Dendritic cell treated with granulocyte-macrophage colony-stimulating factor and Interleukin-4, amounts not matched to agents 40 ng/mL and 50 ng/mL, for 4 days (primary cell): ENCODE results near the gene SLC12A2.

Experiments used
- H3K27ac Mint-ChIP-seq: one replicate; pipeline ENCODE4 v1.8.0; 2022; ENCODE audit warnings: mild to moderate bottlenecking, mixed read lengths
- H3K27me3 Mint-ChIP-seq: one replicate; pipeline ENCODE4 v1.8.0; 2022; ENCODE audit warnings: mild to moderate bottlenecking, mixed read lengths
- H3K36me3 Mint-ChIP-seq: one replicate; pipeline ENCODE4 v1.8.0; 2022; ENCODE audit warnings: low read depth, mixed read lengths
- H3K4me1 Mint-ChIP-seq: one replicate; pipeline ENCODE4 v1.8.0; 2022; ENCODE audit warnings: low read depth, mixed read lengths
- H3K4me3 Mint-ChIP-seq: one replicate; pipeline ENCODE4 v1.8.0; 2022; ENCODE audit warnings: mild to moderate bottlenecking, moderate library complexity, mixed read lengths
- H3K9me3 Mint-ChIP-seq: one replicate; pipeline ENCODE4 v1.8.0; 2022; ENCODE audit warnings: mixed read lengths
- intact Hi-C: fragments of 100-400 bp; cut with micrococcal nuclease; formaldehyde crosslinking; loops from one replicate; pipeline ENCODE4 v1.15.0; 2022

Gene SLC12A2

DNA sequence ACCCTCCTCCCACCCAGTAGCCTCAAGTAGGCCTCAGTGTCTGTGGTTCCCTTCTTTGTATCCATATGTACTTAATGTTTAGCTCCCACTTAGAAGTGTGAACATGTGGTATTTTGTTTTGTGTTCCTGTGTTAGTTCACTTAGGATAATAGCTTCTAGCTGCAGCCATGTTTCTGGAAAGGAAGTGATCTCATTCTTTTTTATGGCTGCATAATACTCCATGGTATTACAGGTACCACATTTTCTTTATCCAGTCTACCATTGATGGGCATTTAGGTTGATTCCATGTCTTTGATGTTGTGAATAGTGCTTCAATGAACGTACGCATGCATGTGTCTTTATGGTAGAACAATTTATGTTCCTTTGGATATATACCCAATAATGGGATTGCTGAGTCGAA is 74.8 kb downstream of the SLC12A2 start:
- Mint-ChIP-seq H3K27ac (no peak overlapping the region), H3K4me1 (no peaks in the 10 kb centered on the region), H3K27me3 (no peaks in the 10 kb centered on the region), H3K9me3 (no peaks in the 10 kb centered on the region), H3K36me3 (peaks cover 3% of the 10 kb centered on the region), H3K4me3 (no peak overlapping the region)
- intact Hi-C loops: no loop called here

DNA sequence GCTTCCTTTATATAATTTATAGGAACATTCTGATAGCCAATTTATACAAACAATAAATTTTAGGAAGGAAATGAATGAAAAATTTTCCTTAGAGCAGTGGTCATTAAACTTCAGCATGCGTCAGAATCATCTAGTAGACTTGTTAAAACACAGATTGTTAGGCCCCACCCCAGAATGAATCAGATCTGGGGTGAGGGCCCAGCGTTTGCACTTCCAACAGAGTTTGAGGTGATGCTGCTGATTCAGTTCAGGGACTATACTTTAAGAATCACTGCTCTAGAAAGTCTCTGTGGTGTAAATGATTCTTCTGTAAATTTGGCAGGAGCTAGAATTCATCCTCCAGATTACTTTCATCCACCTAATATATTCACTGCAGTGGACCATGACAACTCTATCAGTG is 80.4 kb downstream of the SLC12A2 start:
- Mint-ChIP-seq H3K36me3 (peaks cover 5% of the 10 kb centered on the region), H3K27ac (no peak overlapping the region), H3K27me3 (no peaks in the 10 kb centered on the region), H3K9me3 (no peaks in the 10 kb centered on the region), H3K4me3 (no peak overlapping the region), H3K4me1 (no peaks in the 10 kb centered on the region)
- intact Hi-C loops: no loop called here

DNA sequence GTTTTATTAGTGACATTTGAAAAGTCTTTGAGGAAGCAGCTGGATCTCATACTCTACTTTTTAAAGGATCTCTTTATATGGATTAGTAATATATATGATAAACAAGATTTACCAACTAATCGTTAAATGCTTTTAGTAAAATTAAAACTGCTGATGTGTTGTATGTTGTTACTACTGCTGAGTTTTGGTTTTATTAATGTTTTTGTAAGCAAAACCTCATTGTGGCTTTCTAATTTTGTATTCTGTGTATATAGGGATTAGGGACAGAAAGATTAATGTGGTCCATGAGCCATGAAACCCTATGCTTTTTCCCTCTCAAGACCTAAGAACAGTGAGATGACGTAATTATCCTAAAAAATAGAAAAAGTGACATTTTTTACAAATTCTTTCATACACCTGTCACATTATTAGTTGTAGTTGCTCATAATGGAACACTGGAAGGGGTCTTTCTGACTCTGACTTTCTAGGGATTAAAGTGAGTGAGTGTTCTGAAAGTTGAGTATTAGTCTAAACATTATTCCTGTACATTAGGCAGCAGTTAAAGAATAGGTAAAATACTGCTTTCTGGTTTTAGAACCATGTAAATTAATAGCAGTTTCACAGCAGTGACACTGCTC is 85.9 kb downstream of the SLC12A2 start:
- no peak overlapping the region for H3K4me3 Mint-ChIP-seq
- no peaks in the 10 kb centered on the region for H3K36me3 Mint-ChIP-seq
- H3K27me3 Mint-ChIP-seq: no peaks in the 10 kb centered on the region
- H3K9me3 Mint-ChIP-seq: no peaks in the 10 kb centered on the region
- no peaks in the 10 kb centered on the region for H3K4me1 Mint-ChIP-seq
- no peak overlapping the region for H3K27ac Mint-ChIP-seq
- intact Hi-C loops: loop anchor here (10.0 kb wide), 1 partner anchor 275 kb away; no protein-coding TSS in a partner anchor

DNA sequence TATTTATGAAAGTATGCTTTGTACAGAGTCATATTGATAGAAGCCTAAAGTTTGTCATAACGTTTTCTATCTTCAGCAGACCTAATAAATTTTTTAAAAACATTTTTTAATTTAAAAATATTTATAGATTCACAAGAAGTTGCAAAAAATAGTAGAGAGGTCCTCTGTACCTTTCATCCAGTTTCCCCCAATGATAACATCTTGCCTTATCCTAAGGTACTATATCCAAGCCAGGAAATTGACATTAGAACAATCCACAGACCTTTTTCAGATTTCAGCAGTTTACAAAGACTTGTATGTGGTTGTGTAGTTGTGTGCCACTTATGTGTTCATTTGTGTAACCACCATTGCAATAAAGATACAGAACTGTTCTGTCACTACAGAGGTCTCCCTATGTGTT is 88.5 kb downstream of the SLC12A2 start:
- no peak overlapping the region for H3K27ac Mint-ChIP-seq
- intact Hi-C loops: loop anchor here (10.0 kb wide), 1 partner anchor 277 kb away; no protein-coding TSS in a partner anchor
- no peak overlapping the region for H3K4me3 Mint-ChIP-seq
- H3K4me1 Mint-ChIP-seq: no peaks in the 10 kb centered on the region
- no peaks in the 10 kb centered on the region for H3K9me3 Mint-ChIP-seq
- H3K27me3 Mint-ChIP-seq: no peaks in the 10 kb centered on the region
- H3K36me3 Mint-ChIP-seq: no peaks in the 10 kb centered on the region

DNA sequence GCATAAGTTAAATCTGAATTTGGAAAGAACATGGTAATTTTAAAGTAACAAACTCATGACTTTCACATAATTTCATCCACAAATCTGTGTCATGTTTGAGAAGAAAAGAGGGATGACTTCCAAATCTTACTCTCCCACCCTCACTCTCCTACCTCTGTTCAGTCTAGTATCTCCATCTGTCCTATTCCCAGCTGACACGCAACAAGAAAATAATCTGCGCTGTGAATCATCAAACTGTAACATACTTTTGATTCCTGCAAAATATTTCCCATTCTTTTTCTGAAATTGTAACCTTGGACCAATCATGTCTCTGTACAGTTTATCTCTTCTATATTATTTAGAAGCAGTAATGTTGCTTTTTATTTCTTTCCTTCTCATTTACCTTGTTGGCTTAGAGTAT is 91.4 kb downstream of the SLC12A2 start:
- no peak overlapping the region for H3K27ac Mint-ChIP-seq
- no peaks in the 10 kb centered on the region for H3K27me3 Mint-ChIP-seq
- H3K36me3 Mint-ChIP-seq: no peaks in the 10 kb centered on the region
- intact Hi-C loops: loop anchor here (10.0 kb wide), 1 partner anchor 280 kb away; no protein-coding TSS in a partner anchor
- H3K4me1 Mint-ChIP-seq: no peaks in the 10 kb centered on the region
- no peak overlapping the region for H3K4me3 Mint-ChIP-seq
- no peaks in the 10 kb centered on the region for H3K9me3 Mint-ChIP-seq

DNA sequence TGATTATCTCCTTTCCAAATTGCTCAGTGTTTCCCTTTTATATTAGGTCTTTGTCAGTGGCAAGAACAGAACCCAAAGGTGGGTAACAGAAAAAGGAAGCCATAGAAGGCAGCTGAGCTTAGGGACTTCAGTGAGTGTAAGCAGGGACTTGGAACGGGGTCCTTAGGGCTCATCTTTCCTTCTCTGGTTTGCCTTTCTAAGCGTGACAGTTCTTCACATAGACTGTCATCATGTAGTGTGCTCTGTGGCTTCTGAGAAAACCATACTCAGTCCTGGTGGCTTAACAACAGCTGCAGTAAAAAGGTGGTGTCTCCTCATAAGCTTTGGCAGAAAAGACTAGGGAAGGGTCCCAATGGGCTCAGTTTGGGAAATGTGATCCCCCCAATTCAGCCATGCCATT is 108.8 kb downstream of the SLC12A2 start:
- no peak overlapping the region for H3K27ac Mint-ChIP-seq
- H3K4me1 Mint-ChIP-seq: no peaks in the 10 kb centered on the region
- intact Hi-C loops: no loop called here
- no peaks in the 10 kb centered on the region for H3K9me3 Mint-ChIP-seq
- H3K27me3 Mint-ChIP-seq: no peaks in the 10 kb centered on the region
- no peaks in the 10 kb centered on the region for H3K36me3 Mint-ChIP-seq
- H3K4me3 Mint-ChIP-seq: no peak overlapping the region

DNA sequence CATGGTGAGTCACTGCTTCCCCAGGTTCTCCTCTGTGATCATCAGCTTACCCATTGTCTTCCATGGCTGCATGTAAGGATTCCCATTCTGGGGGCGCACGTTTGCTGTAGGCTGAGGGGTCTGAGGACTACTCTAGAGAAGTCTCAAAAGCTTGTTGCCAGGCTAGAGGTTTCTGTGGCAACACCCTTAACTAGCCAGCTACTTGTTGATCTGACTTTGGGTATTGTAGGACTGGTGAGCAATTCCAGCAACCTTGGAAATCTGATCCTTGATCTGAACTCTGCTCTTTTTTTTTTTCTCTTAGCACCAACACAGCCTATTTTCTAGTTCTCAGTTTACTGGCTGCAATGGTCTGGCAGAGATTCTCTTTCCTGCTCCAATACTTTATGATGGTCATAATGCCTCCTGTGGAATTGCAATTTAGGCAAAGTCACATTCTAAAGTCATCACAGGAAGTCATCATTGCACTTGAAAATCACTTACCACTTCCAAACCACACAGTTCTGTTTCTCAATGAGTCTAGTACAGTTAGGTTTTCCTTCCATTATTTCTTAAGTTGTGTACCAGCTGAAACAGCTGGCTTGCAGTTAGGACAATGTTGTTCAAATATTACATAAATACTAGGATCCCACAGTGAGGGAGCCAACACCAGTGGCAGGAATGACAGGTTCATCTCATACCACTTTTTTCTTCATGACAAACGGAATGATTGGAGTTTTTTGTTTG is 110.3 kb downstream of the SLC12A2 start:
- Mint-ChIP-seq H3K27me3 (no peaks in the 10 kb centered on the region), H3K27ac (no peak overlapping the region), H3K36me3 (no peaks in the 10 kb centered on the region), H3K9me3 (no peaks in the 10 kb centered on the region), H3K4me1 (no peaks in the 10 kb centered on the region), H3K4me3 (no peak overlapping the region)
- intact Hi-C loops: no loop called here

DNA sequence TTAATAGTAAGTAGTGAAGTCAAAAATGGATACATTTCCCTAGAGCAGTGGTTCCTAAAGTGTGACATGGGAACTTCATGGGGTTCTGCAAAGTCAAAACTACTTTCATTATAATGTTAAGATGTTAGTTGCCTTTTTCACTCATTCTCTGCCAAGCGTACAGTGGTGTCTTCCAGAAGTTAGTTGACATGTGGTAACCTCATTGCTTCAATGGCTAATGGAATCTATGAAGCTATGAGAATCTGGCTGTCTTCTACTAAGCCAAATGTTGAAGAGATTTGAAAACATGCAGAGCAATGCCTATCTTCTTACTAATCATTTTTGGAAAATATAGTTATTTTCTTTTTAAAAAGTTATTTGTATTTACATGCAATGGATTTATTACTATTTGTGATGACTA is 111.8 kb downstream of the SLC12A2 start:
- Mint-ChIP-seq H3K27ac (no peak overlapping the region), H3K4me3 (no peak overlapping the region), H3K27me3 (no peaks in the 10 kb centered on the region), H3K36me3 (no peaks in the 10 kb centered on the region), H3K4me1 (no peaks in the 10 kb centered on the region), H3K9me3 (no peaks in the 10 kb centered on the region)
- intact Hi-C loops: no loop called here

DNA sequence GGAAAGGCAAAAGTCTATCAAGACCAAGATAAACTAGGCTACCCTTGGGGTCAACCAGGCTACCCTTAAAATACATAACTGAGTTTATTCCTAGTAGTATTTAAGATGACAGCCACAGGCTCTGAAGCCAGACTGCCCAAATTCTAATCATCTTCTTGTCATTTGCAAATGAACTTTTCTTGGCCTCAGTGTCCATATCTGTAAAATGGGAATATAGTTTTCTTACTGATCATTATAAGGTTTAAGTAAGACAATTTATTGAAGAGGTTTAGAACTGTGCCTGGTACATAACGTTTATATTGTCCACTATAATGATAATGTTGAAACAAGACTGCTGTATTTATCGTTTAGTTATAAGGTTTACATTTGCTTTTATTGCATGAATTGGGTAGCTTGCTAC is 112.5 kb downstream of the SLC12A2 start:
- no peaks in the 10 kb centered on the region for H3K9me3 Mint-ChIP-seq

DNA sequence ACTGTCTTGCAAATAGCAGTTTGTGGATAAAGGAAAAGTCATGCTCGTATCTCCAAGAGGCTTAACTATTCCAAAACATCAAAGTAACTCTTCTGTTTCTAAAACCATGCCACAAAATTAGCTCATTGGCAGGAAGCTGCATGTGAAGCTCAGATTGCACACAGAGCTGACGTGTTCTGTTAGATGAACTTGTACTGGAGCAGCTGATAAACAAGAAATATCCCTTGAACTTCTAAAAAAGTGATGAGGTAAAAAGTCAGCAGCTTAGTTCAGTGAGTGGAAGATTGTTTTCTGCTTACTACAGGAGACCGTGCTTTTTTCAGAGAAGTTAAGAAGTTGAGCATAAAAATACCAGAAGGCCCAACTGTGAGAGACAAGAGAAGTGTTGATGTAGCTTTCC is 113.2 kb downstream of the SLC12A2 start:
- intact Hi-C loops: no loop called here
- H3K4me1 Mint-ChIP-seq: peaks cover 8% of the 10 kb centered on the region
- no peak overlapping the region for H3K27ac Mint-ChIP-seq
- no peaks in the 10 kb centered on the region for H3K36me3 Mint-ChIP-seq
- H3K9me3 Mint-ChIP-seq: no peaks in the 10 kb centered on the region
- peaks cover 7% of the 10 kb centered on the region for H3K27me3 Mint-ChIP-seq
- no peak overlapping the region for H3K4me3 Mint-ChIP-seq

More for the DNA sequence above, 112.5 kb downstream of the SLC12A2 start:
- Mint-ChIP-seq H3K27ac (no peak overlapping the region), H3K4me1 (peaks cover 1% of the 10 kb centered on the region), H3K36me3 (no peaks in the 10 kb centered on the region), H3K27me3 (peaks cover 5% of the 10 kb centered on the region), H3K4me3 (no peak overlapping the region)
- intact Hi-C loops: no loop called here

DNA sequence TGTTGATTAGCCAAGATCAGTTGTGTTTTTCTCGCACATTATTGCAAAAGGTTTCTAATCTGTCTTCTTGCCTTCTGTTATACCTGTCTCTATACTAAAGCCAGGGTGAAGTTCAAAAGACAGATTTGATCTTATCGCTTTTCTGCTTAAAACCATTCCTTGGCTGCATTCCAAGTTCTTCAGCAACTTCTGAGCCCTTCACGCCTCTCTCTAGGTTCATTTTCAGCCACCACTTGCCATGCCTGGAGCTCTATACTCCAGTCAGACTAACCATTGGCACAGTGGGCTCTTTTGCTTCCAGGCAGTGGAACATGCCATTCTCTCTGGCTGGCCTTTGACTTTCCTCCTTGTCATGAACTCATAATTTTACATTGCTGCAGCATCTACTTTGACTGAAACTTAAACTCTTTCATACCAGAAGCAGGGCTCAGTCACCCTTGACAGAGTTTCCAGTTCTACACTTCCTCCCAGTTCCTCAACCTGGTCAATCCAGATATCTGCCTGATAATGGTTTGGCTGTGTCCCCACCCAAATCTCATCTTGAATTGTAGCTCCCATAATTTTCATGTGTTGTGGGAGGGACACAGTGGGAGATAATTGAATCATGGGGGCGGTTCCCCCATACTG is 114.4 kb downstream of the SLC12A2 start:
- Mint-ChIP-seq H3K27me3 (peaks cover 7% of the 10 kb centered on the region), H3K27ac (no peak overlapping the region), H3K4me1 (peaks cover 8% of the 10 kb centered on the region), H3K9me3 (no peaks in the 10 kb centered on the region), H3K36me3 (no peaks in the 10 kb centered on the region), H3K4me3 (no peak overlapping the region)
- intact Hi-C loops: no loop called here

DNA sequence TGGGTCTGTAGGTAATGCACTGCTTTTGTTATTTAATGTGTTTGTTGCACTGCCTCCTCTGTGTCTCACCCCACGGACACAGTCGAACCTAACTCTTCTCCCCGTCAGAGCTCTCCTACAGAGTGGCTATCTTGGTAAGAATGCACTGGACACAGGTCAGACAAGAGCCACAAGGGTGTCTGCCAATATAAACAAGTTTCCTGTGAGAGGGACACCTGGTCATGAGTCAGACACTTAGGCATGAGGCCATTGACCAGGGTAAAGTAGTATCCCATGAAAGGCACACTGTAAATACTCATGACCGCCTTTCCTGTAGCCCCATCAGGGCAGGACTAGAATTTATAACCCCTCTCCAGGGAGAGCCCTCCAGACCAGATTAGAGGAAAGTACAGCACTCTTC is 115.5 kb downstream of the SLC12A2 start:
- no peak overlapping the region for H3K4me3 Mint-ChIP-seq
- no peaks in the 10 kb centered on the region for H3K36me3 Mint-ChIP-seq
- intact Hi-C loops: no loop called here
- H3K27me3 Mint-ChIP-seq: peaks cover 7% of the 10 kb centered on the region
- H3K9me3 Mint-ChIP-seq: no peaks in the 10 kb centered on the region
- H3K27ac Mint-ChIP-seq: no peak overlapping the region
- H3K4me1 Mint-ChIP-seq: peaks cover 8% of the 10 kb centered on the region

DNA sequence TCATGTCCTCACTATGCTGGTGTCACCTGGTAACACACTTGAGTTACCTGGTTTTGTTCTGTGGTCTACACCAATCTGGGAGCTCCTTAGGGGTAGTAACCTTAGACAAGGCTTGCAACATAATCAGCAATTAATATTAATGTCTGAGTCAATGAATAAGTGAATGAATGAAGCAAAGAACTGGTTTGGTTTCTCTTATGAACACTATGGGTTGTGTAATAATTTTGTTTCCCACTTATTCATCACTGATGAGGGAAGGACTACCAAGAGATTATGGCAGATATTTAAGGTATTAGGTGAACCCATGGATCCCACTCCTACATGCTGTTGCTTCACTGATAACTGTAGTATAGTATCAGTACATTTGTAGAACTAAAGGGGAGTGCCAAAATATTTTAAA is 116.0 kb downstream of the SLC12A2 start:
- Mint-ChIP-seq H3K36me3 (no peaks in the 10 kb centered on the region), H3K27ac (no peak overlapping the region), H3K27me3 (peaks cover 7% of the 10 kb centered on the region), H3K4me1 (peaks cover 8% of the 10 kb centered on the region), H3K9me3 (no peaks in the 10 kb centered on the region), H3K4me3 (no peak overlapping the region)
- intact Hi-C loops: loop anchor here (2.0 to 5.0 kb wide), 3 partner anchors 322 to 635 kb away; no protein-coding TSS in a partner anchor
